ENCODE results near the gene NAALADL2. TPM values are rescaled to one million over a fixed set of nuclear protein-coding genes. Genes with fewer than 3 reads are reported as not detected.

Gene NAALADL2
- total and polyA plus RNA-seq, 2 of the 8 experiments (the other 6 are each of a cell fraction or from before 2014, with no cell fraction given): 0.12 to 0.22 TPM

DNA sequence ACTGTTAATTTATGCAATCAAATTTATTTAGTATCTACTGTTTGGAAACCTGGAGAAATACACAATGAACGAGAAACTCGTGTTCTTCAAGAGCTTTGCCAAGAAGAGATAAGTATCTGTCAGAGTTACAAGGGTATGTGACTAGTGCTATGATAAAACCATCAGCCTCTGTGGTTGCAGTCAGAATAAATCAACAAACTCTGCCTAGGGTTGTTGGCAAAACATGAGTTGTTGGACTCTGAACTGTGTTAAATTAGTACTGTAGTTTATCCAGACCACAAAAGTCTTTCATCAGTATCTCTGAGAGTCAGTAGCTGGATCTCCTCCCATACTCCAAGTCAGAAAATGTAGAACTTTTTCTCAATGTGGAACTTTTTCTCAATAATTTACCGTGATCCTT lies 918.4 kb downstream of the NAALADL2 start (continued):
- TF ChIP-seq RXRA (IDR thresholded peaks at IDR 0.05; ENCODE audit: insufficient read depth, low read depth, low read length): no peak
- no peak for TF ChIP-seq SIX5 (IDR thresholded peaks at IDR 0.05; ENCODE audit: low read depth, low read length)
- TF ChIP-seq, protein P1, sequence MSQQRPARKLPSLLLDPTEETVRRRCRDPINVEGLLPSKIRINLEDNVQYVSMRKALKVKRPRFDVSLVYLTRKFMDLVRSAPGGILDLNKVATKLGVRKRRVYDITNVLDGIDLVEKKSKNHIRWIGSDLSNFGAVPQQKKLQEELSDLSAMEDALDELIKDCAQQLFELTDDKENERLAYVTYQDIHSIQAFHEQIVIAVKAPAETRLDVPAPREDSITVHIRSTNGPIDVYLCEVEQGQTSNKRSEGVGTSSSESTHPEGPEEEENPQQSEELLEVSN (IDR thresholded peaks at IDR 0.05): no peak
- no peak for TF ChIP-seq BRCA1 (IDR thresholded peaks at IDR 0.05; ENCODE audit: low read depth, low read length)
- TF ChIP-seq RFX5 (IDR thresholded peaks at IDR 0.05; ENCODE audit: borderline replicate concordance, low read depth, low read length): no peak
- no peak for TF ChIP-seq GTF2F1 (IDR thresholded peaks at IDR 0.05; ENCODE audit: borderline replicate concordance, low read depth, low read length)
- no peak for TF ChIP-seq JUN (IDR thresholded peaks at IDR 0.05; ENCODE audit: low read depth, low read length)
- TF ChIP-seq SP4 (IDR thresholded peaks at IDR 0.05; ENCODE audit: low read length): no peak
- no peak for TF ChIP-seq POU5F1 (IDR thresholded peaks at IDR 0.05; ENCODE audit: low read depth, low read length)
- TF ChIP-seq HDAC6 (IDR thresholded peaks at IDR 0.05; ENCODE audit: low read depth, low read length): no peak
- TF ChIP-seq YY1 (IDR thresholded peaks at IDR 0.05; ENCODE audit: low read depth, low read length): no peak
- TF ChIP-seq KDM5A (IDR thresholded peaks at IDR 0.05; ENCODE audit: low read length): no peak
- no peak for TF ChIP-seq EZH2 (IDR thresholded peaks at IDR 0.05; ENCODE audit: low read depth, low read length, severe bottlenecking)
- no peak for TF ChIP-seq FOSL1 (IDR thresholded peaks at IDR 0.05; ENCODE audit: insufficient read depth, low read depth, low read length)
- TF ChIP-seq SIN3A (conservative IDR thresholded peaks at IDR 0.05 in 1 of 2, IDR thresholded peaks at IDR 0.05 in 1 of 2; ENCODE audit: low read depth in 1 of 2, low read length in 2 of 2): no peak
- TF ChIP-seq MAX (IDR thresholded peaks at IDR 0.05): no peak
- no peak for TF ChIP-seq TEAD4 (IDR thresholded peaks at IDR 0.05; ENCODE audit: low read depth, low read length)
- no peak for TF ChIP-seq KDM1A (IDR thresholded peaks at IDR 0.05; ENCODE audit: borderline replicate concordance, low read length)
- no peak for TF ChIP-seq CBX5 (IDR thresholded peaks at IDR 0.05; ENCODE audit: low read depth, low read length)
